ENCODE results near the gene PIMREG. TPM values are rescaled to one million over a fixed set of nuclear protein-coding genes. Genes with fewer than 3 reads are reported as not detected.

PIMREG gene
- total RNA-seq, 2 experiments from 2014 or later, result 6.8 to 17.0 TPM

DNA sequence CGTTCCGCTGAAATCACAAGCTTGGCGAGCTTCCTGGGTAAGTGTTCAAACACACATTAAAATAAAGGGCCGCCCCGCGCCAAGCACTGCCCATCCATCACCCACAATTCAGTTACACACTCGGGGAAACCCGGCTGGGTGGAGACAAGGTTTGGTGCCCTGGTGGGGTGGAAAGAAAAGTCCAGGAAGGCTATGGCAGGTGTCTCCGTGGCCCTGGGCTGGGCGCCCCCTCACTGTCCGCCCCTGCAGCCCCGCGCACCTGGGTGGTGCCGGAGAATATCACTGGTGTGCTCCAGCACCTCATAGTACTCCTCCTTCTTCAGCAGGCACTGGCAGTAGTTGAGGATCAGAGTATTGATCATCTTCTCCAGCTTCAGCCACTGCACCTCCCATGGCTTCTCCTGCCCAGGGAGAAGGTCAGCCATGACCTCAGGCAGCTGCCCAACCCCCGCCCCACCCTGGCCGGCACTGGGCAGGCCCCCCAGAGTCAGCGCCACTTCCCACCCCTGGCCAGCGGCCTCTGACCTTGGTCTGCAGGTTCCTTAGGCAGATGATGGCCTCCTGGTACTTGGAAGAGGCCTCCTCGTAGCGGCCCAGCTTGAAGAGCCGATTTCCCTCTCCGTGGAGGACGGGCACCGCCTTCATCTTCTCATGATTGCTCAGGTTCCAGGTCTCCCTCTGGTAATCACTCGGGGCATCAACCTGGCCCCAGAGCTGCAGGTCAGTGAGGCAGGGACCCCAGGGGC is 17.7 kb upstream of the PIMREG start:
- Mint-ChIP-seq H3K27me3 (peaks cover 69% of the 10 kb centered on the region), H3K36me3 (peaks cover 11% of the 10 kb centered on the region)
- ATAC-seq, result no peak

DNA sequence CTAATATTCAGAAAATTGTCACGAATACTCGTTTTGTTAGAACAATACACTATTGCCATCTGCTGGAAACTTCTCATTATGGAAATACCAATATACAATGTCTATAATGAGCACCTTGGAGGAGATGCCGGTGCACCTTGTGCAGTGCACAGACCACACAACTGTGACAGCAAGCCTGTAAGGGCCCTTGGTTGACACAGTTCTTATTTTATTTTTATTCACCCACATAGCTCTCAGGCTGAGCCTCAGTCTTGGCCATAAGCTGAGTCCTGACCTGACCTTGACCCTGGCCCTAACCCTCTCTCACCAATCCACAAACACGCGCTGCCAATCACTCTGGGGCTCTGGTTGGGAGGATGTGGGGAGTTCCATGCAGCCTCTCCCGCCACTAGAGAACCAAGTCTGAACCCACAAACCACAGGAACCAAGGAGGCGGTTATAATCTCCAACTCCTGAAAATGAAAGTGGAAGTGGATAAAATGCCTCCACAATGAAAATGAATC is 16.9 kb upstream of the PIMREG start:
- ATAC-seq (peak; percentile 86), DNase-seq (peak; percentile 88)
- peaks cover 11% of the 10 kb centered on the region for H3K36me3 Mint-ChIP-seq
- H3K27ac Mint-ChIP-seq, result peak overlapping the region; percentile 89
- peaks cover 75% of the 10 kb centered on the region for H3K27me3 Mint-ChIP-seq
- H3K9me3 Mint-ChIP-seq (ENCODE audit: low read depth), result peaks cover 10% of the 10 kb centered on the region
- CTCF ChIA-PET, result interaction anchor here (1.0 to 1.7 kb wide), 2 partner anchors 8 to 45 kb away, joined by 3 to 7 read pairs; partner anchors contain the start of gene AIPL1
- peaks cover 20% of the 10 kb centered on the region for H3K4me1 Mint-ChIP-seq
- H3K4me3 Mint-ChIP-seq, result peak overlapping the region; percentile 63

More for the DNA sequence above, 17.7 kb upstream of the PIMREG start:
- no peak for DNase-seq
- H3K27ac Mint-ChIP-seq, result no peak overlapping the region
- H3K4me3 Mint-ChIP-seq, result no peak overlapping the region
- H3K4me1 Mint-ChIP-seq, result peaks cover 22% of the 10 kb centered on the region
- CTCF ChIA-PET, result interaction anchor here (1.0 to 1.7 kb wide), 2 partner anchors 9 to 46 kb away, joined by 3 to 7 read pairs; partner anchors contain the start of gene AIPL1
- H3K9me3 Mint-ChIP-seq (ENCODE audit: low read depth), result peaks cover 10% of the 10 kb centered on the region

DNA sequence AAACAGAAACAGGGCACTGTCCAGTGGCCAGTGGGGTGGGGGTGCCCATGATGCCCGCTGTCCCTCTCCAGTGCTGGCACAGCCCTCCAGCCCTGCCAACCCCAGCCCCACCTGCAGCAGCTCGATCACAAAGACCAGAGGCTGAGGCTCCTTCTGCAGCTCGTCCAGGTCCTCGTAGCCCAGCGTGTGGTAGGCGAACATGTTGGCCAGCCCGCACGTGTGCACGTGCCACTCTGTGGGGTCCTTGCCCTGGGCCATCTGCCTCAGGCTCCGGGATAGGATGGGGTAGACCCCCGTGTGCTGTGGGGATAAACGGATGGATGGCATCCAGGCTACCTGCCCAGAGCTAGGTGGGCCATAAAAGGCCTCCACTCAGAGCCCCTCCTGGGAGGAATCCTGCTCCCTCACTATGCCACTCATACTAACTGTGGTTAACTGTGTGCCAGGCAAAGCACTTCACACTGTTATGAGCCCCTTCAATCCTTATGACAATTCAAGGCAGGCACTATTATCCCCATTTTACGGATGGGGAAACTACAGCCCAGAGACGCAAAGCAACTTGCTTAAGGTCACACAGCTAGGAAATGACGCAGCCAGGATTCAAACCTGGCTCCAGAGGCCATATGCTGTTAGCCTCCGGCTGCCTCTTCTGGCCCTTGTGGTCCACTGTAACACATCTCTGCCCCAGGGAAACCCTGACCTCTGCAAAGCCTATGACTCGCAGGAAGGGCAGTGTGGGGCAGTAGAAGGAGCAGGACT is 15.9 kb upstream of the PIMREG start:
- Mint-ChIP-seq H3K9me3 (ENCODE audit: low read depth) (peaks cover 10% of the 10 kb centered on the region), H3K27me3 (peaks cover 78% of the 10 kb centered on the region), H3K36me3 (peaks cover 11% of the 10 kb centered on the region), H3K27ac (no peak overlapping the region), H3K4me3 (no peak overlapping the region), H3K4me1 (peaks cover 20% of the 10 kb centered on the region)
- CTCF ChIA-PET, result interaction anchor here (1.7 kb wide), 1 partner anchor 7 kb away, joined by 7 read pairs; the partner anchor contains the start of gene AIPL1
- DNase-seq (no peak), ATAC-seq (no peak)

DNA sequence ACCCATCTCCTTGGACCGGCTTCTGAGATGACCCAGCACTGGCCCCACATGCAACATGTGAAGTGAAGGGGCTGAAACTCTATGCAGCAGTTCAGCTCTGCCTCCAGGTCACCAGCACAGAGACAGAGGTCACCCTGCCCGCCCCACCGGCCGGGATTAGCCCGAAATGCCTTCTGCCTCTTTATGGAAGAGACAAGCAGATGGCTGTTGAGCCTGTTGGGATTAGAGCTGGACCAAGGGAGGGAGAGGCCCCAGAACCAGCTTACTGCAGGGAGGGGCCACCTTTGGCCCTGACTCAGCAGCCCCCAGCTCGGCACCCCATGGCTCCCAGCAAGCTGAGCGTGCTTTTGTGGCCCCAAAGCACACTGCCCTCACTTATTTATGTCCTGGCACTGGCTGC is 15.0 kb upstream of the PIMREG start:
- Mint-ChIP-seq H3K27ac (no peak overlapping the region), H3K4me1 (peaks cover 20% of the 10 kb centered on the region), H3K9me3 (ENCODE audit: low read depth) (peaks cover 10% of the 10 kb centered on the region), H3K4me3 (no peak overlapping the region), H3K36me3 (peaks cover 11% of the 10 kb centered on the region), H3K27me3 (peaks cover 73% of the 10 kb centered on the region)
- ATAC-seq (no peak), DNase-seq (no peak)
- CTCF ChIA-PET, result no interaction called here

DNA sequence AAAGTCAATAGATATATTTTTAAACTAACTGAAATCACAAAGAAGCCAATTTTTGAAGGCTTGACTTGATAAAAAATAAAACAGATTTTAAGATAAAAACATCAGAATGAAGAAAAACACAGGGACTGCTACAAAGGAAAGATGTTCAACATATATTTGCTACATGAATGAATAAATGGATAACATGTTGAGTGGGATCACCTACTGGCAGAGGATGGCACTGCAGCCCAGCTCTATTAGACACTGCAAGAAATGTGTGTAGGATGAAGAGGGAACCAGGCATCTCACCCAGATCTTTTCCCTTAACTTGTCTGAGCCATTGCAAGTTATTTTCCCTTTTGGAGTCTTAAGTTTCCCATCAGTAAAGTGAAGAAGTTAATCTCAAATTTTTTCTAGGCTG is 13.5 kb upstream of the PIMREG start:
- CTCF ChIA-PET, result interaction anchor here (0.8 to 1.4 kb wide), 4 partner anchors 9 to 844 kb away, joined by 3 to 4 read pairs (median 4); no protein-coding TSS in a partner anchor
- no peak for DNase-seq
- Mint-ChIP-seq H3K4me3 (no peak overlapping the region), H3K36me3 (peaks cover 11% of the 10 kb centered on the region), H3K27me3 (peaks cover 62% of the 10 kb centered on the region), H3K4me1 (peaks cover 20% of the 10 kb centered on the region), H3K9me3 (ENCODE audit: low read depth) (peaks cover 10% of the 10 kb centered on the region), H3K27ac (no peak overlapping the region)
- no peak for ATAC-seq

DNA sequence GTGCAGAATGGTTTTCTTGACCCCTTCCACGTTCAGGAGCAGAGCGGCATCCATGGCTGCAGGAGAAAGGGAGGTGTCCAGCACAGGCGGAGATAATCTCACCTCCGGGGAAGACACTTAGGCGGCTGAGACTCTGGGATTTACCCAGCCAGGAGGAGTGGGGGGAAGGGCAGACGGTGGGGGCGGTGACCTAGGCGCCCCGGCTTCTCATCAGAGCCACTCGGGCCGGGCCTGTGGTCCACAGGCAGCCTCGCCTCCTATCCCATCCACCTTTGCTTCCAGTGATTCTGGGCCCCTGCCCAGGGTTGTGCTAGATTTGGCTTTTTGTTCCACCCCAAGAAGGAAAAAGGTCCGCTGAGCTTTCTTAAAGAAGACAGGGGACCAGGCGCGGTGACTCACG is 9.2 kb upstream of the PIMREG start, which contains the start of gene AIPL1:
Gene AIPL1, minus strand, starts transcription at position 71 of the 400 bp plus-strand sequence. Its CDS starts 17 bp downstream, at position 54.
- no peak for DNase-seq
- Mint-ChIP-seq H3K9me3 (ENCODE audit: low read depth) (peaks cover 6% of the 10 kb centered on the region), H3K4me1 (no peaks in the 10 kb centered on the region), H3K4me3 (no peak within 1 kb of the TSS), H3K27me3 (peaks cover 55% of the 10 kb centered on the region), H3K27ac (no peak within 1 kb of the TSS), H3K36me3 (peaks cover 4% of the 10 kb centered on the region)
- ATAC-seq, result no peak
- CTCF ChIA-PET, result interaction anchor here (1.6 to 2.4 kb wide), 4 partner anchors 8 to 14 kb away, joined by 6 to 16 read pairs (median 11); partner anchors contain the start of gene PIMREG

DNA sequence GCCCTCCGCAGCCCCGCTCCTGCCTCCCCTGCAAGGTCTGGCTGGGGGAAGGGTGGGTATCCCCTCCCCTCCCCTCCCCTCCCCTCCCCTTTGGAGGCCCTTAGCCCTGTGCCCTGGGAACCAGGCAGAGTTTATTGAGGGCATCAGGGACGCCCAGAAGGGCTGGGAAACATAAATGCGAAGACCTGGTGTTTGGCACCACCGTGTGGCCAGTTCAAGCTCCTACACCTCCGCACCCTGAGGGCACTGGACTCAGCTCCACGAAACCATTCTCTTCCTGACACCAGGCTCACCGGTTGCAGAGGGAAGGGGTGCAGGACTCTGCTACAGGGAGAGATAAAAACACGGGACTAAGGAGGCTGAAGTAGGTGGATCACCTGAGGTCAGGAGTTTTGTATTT is 8.3 kb upstream of the PIMREG start:
- no peak overlapping the region for H3K4me3 Mint-ChIP-seq
- H3K36me3 Mint-ChIP-seq, result peaks cover 2% of the 10 kb centered on the region
- no peak overlapping the region for H3K27ac Mint-ChIP-seq
- CTCF ChIA-PET, result interaction anchor here (0.6 to 2.4 kb wide), 11 partner anchors 9 to 853 kb away, joined by 3 to 16 read pairs (median 4); partner anchors contain the start of gene PIMREG
- peak; percentile 71 for DNase-seq
- H3K27me3 Mint-ChIP-seq, result peaks cover 55% of the 10 kb centered on the region
- no peaks in the 10 kb centered on the region for H3K4me1 Mint-ChIP-seq
- peaks cover 2% of the 10 kb centered on the region for H3K9me3 Mint-ChIP-seq (ENCODE audit: low read depth)
- ATAC-seq, result peak; percentile 93

DNA sequence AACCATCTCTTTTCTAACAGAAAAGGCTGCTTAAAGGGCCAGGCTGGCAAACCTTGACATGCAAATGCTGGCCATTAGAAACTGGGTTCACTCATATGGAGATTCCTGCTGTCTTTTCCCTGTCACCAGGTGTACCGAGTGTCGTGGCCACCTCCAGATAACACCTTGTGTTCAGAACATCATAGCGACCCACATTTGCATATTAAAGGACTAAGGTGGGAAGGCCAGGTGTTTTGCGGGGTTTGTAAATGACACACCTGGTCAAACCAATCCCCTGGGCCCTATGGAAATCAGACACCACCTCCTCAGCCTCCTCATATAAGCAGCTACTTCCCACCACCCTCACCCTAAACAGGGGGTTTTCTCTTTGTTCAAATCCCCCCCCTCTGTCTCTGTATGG is 6.8 kb upstream of the PIMREG start:
- H3K4me3 Mint-ChIP-seq, result no peak overlapping the region
- H3K27me3 Mint-ChIP-seq, result peaks cover 53% of the 10 kb centered on the region
- H3K9me3 Mint-ChIP-seq (ENCODE audit: low read depth), result no peaks in the 10 kb centered on the region
- no peaks in the 10 kb centered on the region for H3K4me1 Mint-ChIP-seq
- no peak overlapping the region for H3K27ac Mint-ChIP-seq
- DNase-seq (no peak), ATAC-seq (no peak)
- H3K36me3 Mint-ChIP-seq, result no peaks in the 10 kb centered on the region
- CTCF ChIA-PET, result interaction anchor here (1.8 kb wide), 1 partner anchor 19 kb away, joined by 6 read pairs; no protein-coding TSS in a partner anchor

DNA sequence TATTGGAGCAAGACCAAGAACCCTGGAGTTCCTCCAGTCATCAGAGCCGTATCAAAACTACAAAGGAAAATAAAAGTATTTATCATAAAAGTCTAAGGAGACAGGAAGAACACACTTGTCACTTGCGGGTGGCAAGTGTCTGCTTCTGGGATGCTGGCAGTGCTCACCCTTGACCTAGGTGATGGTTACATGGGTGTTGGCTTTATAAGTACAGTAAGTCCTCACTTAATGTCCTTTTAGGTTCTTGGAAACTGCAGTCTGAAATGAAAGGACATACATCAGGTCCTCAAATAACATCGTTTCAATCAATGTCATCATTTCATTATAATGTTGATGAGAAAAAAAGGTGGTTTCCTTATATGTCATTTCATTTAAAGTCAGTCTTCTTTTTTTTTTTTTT is 6.3 kb upstream of the PIMREG start:
- Mint-ChIP-seq H3K4me3 (no peak overlapping the region), H3K9me3 (ENCODE audit: low read depth) (no peaks in the 10 kb centered on the region), H3K36me3 (no peaks in the 10 kb centered on the region), H3K27ac (no peak overlapping the region), H3K27me3 (peaks cover 49% of the 10 kb centered on the region), H3K4me1 (no peaks in the 10 kb centered on the region)
- ATAC-seq, result no peak
- CTCF ChIA-PET, result no interaction called here
- DNase-seq, result no peak

DNA sequence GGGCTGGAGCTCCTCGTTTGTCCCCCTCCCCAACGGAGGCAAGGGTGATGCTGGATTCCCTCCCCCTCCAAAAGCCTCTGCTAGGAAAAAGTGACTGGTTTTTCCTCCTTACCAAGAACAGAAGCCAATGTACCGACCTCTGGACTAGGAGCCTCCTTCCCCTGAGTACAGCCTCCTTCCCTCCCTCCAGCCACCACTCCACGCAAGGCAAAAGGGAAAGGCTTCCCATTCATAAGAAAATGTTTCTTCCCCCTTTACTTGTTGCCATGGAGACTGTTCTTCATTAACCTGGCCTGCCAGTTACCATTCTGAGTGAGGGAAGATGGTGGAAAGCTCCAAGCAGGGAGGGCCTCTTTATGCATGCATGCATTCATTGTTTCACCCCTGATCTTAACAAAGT is 4.3 kb upstream of the PIMREG start:
- Mint-ChIP-seq H3K4me1 (peaks cover 13% of the 10 kb centered on the region), H3K27me3 (peaks cover 47% of the 10 kb centered on the region), H3K4me3 (no peak overlapping the region)

DNA sequence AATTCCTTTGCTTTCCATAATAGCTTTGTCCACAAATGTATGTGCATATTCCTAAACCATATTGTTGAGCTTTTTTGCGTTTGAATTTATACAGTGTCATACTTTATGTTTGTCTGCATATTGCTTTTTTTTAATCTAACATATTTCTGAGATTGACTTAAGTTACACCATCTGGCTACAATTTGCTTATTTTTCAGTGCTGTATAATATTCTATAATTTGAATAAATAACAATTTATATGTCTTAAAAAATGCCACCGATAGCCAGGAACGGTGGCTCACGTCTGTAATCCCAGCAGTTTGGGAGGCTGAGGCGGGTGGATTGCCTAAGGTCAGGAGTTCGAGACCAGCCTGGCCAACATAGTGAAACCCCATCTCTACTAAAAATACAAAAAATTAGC is 1.5 kb upstream of the PIMREG start:
- CTCF ChIA-PET, result interaction anchor here (1.6 kb wide), 1 partner anchor 736 kb away, joined by 3 read pairs; no protein-coding TSS in a partner anchor
- H3K4me3 Mint-ChIP-seq, result no peak overlapping the region
- no peaks in the 10 kb centered on the region for H3K36me3 Mint-ChIP-seq
- H3K27me3 Mint-ChIP-seq, result peaks cover 35% of the 10 kb centered on the region
- H3K9me3 Mint-ChIP-seq (ENCODE audit: low read depth), result no peaks in the 10 kb centered on the region
- H3K27ac Mint-ChIP-seq, result no peak overlapping the region
- ATAC-seq (no peak), DNase-seq (no peak)
- peaks cover 13% of the 10 kb centered on the region for H3K4me1 Mint-ChIP-seq

More for the DNA sequence above, 4.3 kb upstream of the PIMREG start:
- ATAC-seq, result no peak
- Mint-ChIP-seq H3K27ac (no peak overlapping the region), H3K9me3 (ENCODE audit: low read depth) (no peaks in the 10 kb centered on the region), H3K36me3 (no peaks in the 10 kb centered on the region)
- CTCF ChIA-PET, result interaction anchor here (1.0 to 1.6 kb wide), 2 partner anchors 9 to 1001 kb away, joined by 3 to 4 read pairs; partner anchors contain the start of gene C1QBP
- no peak for DNase-seq

DNA sequence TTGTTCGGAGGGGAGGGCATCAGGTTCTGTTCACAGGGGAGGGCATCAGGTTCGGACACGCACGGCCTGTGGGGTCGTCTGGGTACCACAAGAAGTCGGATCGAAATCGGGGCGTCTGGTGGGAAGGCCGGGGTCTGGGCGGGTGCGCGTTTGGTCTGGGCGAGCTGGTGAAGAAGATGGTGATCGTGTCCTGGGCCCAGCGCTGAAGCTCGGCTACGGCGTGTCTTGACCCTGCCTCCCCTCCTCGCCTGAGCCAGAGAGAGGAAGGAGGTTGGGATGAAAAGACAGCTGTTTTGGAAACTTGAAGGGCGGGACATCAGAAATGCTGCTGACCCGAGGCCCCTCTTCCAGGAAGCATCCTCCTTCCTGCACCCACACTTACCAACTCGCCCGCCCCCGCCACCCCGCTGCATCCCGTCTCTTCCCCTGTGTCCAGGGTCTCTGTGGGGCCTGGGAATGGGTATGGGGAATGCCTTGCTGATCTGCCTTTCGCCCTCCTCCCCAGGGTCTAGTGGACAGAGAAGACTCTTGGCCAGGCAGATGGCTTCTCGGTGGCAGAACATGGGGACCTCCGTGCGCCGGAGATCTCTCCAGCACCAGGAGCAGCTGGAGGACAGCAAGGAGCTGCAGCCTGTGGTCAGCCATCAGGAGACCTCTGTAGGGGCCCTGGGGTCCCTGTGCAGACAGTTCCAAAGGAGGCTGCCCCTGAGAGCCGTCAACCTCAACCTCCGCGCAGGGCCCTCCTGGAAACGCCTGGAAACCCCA is 498 bp downstream of the PIMREG start:
- Mint-ChIP-seq H3K36me3 (no peaks in the 10 kb centered on the region), H3K27me3 (peaks cover 22% of the 10 kb centered on the region), H3K4me3 (peak overlapping the region; percentile 86), H3K9me3 (ENCODE audit: low read depth) (no peaks in the 10 kb centered on the region), H3K4me1 (peaks cover 13% of the 10 kb centered on the region), H3K27ac (peak overlapping the region; percentile 79)
- ATAC-seq, result no peak
- DNase-seq, result no peak
- CTCF ChIA-PET, result interaction anchor here (0.5 to 3.6 kb wide), 5 partner anchors 9 to 857 kb away, joined by 3 to 15 read pairs (median 5); partner anchors contain the start of gene AIPL1
